ENCODE results near the gene TRIM10. TPM values are rescaled to one million over a fixed set of nuclear protein-coding genes. Genes with fewer than 3 reads are reported as not detected.

Gene TRIM10
- total and polyA plus RNA-seq, 2 donors from 2014 or later: 0.79 to 1.5 TPM

- DNase-seq: no peak
Measured at GRCh38 chr6:30154061-30154460, 7.0 kb downstream of the TRIM10 start.

GRCh38 chr6:30152910-30153610 lies 8.0 kb downstream of the TRIM10 start:
- no peak overlapping the region for H3K9ac ChIP-seq (ENCODE audit: low read length in 3 of 3)
- DNase-seq (no peak), FAIRE-seq (no peak)
- H3K9me3 ChIP-seq (ENCODE audit: control insufficient read depth in 2 of 3, insufficient read depth in 1 of 3, low read length in 3 of 3): no peaks in the 10 kb centered on the region
- no peak overlapping the region for H3K4me3 ChIP-seq (ENCODE audit: low read length in 3 of 3)
- intact Hi-C loops (cut with DNase I): no loop called here
- no peaks in the 10 kb centered on the region for H3K36me3 ChIP-seq (ENCODE audit: control insufficient read depth in 2 of 3, insufficient read depth in 3 of 3, low read length in 3 of 3)
- no peak overlapping the region for H3K27ac ChIP-seq (ENCODE audit: low read depth in 2 of 2, low read length in 2 of 2)
- H3K27me3 ChIP-seq (ENCODE audit: control insufficient read depth, insufficient read depth, low read length): no peaks in the 10 kb centered on the region
- peaks cover 0 to 18% (median 2%) of the 10 kb centered on the region in 3 donors for H3K4me1 ChIP-seq (ENCODE audit: control insufficient read depth in 2 of 3, insufficient read depth in 2 of 3, low read depth in 1 of 3, low read length in 3 of 3)
- no peak for TF ChIP-seq CTCF (IDR thresholded peaks at IDR 0.05; ENCODE audit: borderline replicate concordance, extremely low read depth, insufficient read depth)

More at GRCh38 chr6:30154061-30154460, 7.0 kb downstream of the TRIM10 start:
- TF ChIP-seq CTCF (IDR thresholded peaks at IDR 0.05; ENCODE audit: borderline replicate concordance, extremely low read depth, insufficient read depth): no peak
- H3K27ac ChIP-seq (ENCODE audit: low read depth in 2 of 2, low read length in 2 of 2): no peak overlapping the region
- no peak for FAIRE-seq
- H3K4me3 ChIP-seq (ENCODE audit: low read length in 3 of 3): no peak overlapping the region
- intact Hi-C loops (cut with DNase I): no loop called here
- H3K9ac ChIP-seq (ENCODE audit: low read length in 3 of 3): no peak overlapping the region
- H3K9me3 ChIP-seq (ENCODE audit: control insufficient read depth in 2 of 3, insufficient read depth in 1 of 3, low read length in 3 of 3): no peaks in the 10 kb centered on the region
- no peaks in the 10 kb centered on the region for H3K27me3 ChIP-seq (ENCODE audit: control insufficient read depth, insufficient read depth, low read length)
- H3K36me3 ChIP-seq (ENCODE audit: control insufficient read depth in 2 of 3, insufficient read depth in 3 of 3, low read length in 3 of 3): no peaks in the 10 kb centered on the region
- H3K4me1 ChIP-seq (ENCODE audit: control insufficient read depth in 2 of 3, insufficient read depth in 2 of 3, low read depth in 1 of 3, low read length in 3 of 3): peaks cover 0 to 18% (median 2%) of the 10 kb centered on the region in 3 donors

GRCh38 chr6:30152016-30152673 lies 8.9 kb downstream of the TRIM10 start:
- no peak for FAIRE-seq
- no peaks in the 10 kb centered on the region for H3K36me3 ChIP-seq (ENCODE audit: control insufficient read depth in 2 of 3, insufficient read depth in 3 of 3, low read length in 3 of 3)

More at GRCh38 chr6:30152016-30152673, 8.9 kb downstream of the TRIM10 start:
- DNase-seq: no peak
- Histone ChIP-seq H3K4me3 (ENCODE audit: low read length in 3 of 3) (no peak overlapping the region), H3K27ac (ENCODE audit: low read depth in 2 of 2, low read length in 2 of 2) (no peak overlapping the region), H3K9ac (ENCODE audit: low read length in 3 of 3) (no peak overlapping the region), H3K4me1 (ENCODE audit: control insufficient read depth in 2 of 3, insufficient read depth in 2 of 3, low read depth in 1 of 3, low read length in 3 of 3) (peaks cover 0 to 18% (median 2%) of the 10 kb centered on the region in 3 donors), H3K27me3 (ENCODE audit: control insufficient read depth, insufficient read depth, low read length) (no peaks in the 10 kb centered on the region), H3K9me3 (ENCODE audit: control insufficient read depth in 2 of 3, insufficient read depth in 1 of 3, low read length in 3 of 3) (no peaks in the 10 kb centered on the region)
- TF ChIP-seq CTCF (IDR thresholded peaks at IDR 0.05; ENCODE audit: borderline replicate concordance, extremely low read depth, insufficient read depth): no peak
- intact Hi-C loops (cut with DNase I): no loop called here
